HepG2 (cell line): ENCODE results near the gene ZNF556. TPM values are rescaled to one million over a fixed set of nuclear protein-coding genes. Genes with fewer than 3 reads are reported as not detected.

ENCODE experiments used
- ATF1 ChIP-seq: IDR thresholded peaks from 2 replicates; pipeline ENCODE4 v1.6.1; 2016; ENCODE audit warnings: mild to moderate bottlenecking, control low read depth
- HNRNPLL ChIP-seq: fragments of 200-400 bp; formaldehyde crosslinking; IDR thresholded peaks from 2 replicates; pipeline ENCODE4 v1.6.1; 2017; ENCODE audit warnings: mild to moderate bottlenecking, low read depth, low read length; ENCODE audit not compliant: poor library complexity, severe bottlenecking
- HOXA3 ChIP-seq: sonication (generic); formaldehyde crosslinking; IDR thresholded peaks from 2 replicates; pipeline ENCODE4 v1.5.0; 2020; ENCODE audit warnings: missing genetic modification reagents
- SKI ChIP-seq: fragments of 450-650 bp; IDR thresholded peaks from one replicate; pipeline ENCODE4 v1.6.1; 2018; ENCODE audit warnings: mild to moderate bottlenecking; ENCODE audit not compliant: partially characterized antibody
- SP5 ChIP-seq: IDR thresholded peaks from 2 replicates; pipeline ENCODE4 v1.6.1; 2016; ENCODE audit warnings: low read depth, borderline replicate concordance
- STAT5B ChIP-seq: sonication (generic); formaldehyde crosslinking; IDR thresholded peaks from 2 replicates; pipeline ENCODE4 v1.4.0; 2020; ENCODE audit warnings: missing genetic modification reagents
- TCF7 ChIP-seq: sonication (generic); IDR thresholded peaks from 2 replicates; pipeline ENCODE4 v1.6.1; 2016; ENCODE audit warnings: antibody characterized with exemption, low read depth
- TFDP1 ChIP-seq: IDR thresholded peaks from 2 replicates; pipeline ENCODE4 v1.6.1; 2016; ENCODE audit warnings: missing compliant biosample characterization, missing genetic modification reagents, borderline replicate concordance
- THAP8 ChIP-seq: sonication (generic); formaldehyde crosslinking; IDR thresholded peaks from 2 replicates; pipeline ENCODE4 v1.5.1; 2020; ENCODE audit warnings: missing genetic modification reagents, mild to moderate bottlenecking, borderline replicate concordance
- ZBTB40 ChIP-seq, 2 experiments: fragments of 450-650 bp in 1 of 2; sonication (generic) in 1 of 2; formaldehyde crosslinking in 1 of 2; IDR thresholded peaks; 2 replicates each; pipeline versions ENCODE4 v1.6.1 to v1.8.0; 2016 to 2022; ENCODE audit warnings: antibody characterized with exemption in 1 of 2, mild to moderate bottlenecking in 1 of 2, missing genetic modification reagents in 1 of 2
- ZBTB7B ChIP-seq: sonication (generic); formaldehyde crosslinking; IDR thresholded peaks from 2 replicates; pipeline ENCODE4 v1.4.0; 2020; ENCODE audit warnings: missing genetic modification reagents
- ZNF30 ChIP-seq: sonication (generic); formaldehyde crosslinking; IDR thresholded peaks from 2 replicates; pipeline ENCODE4 v1.5.0; 2020; ENCODE audit warnings: mild to moderate bottlenecking, missing genetic modification reagents
- ZNF569 ChIP-seq: sonication (generic); formaldehyde crosslinking; IDR thresholded peaks from 2 replicates; pipeline ENCODE4 v1.5.0; 2020; ENCODE audit warnings: mild to moderate bottlenecking, missing genetic modification reagents, moderate library complexity, borderline replicate concordance
- ZNF644 ChIP-seq: IDR thresholded peaks from 2 replicates; pipeline ENCODE4 v1.6.1; 2016; ENCODE audit warnings: low read depth
- ZNF740 ChIP-seq: sonication (generic); formaldehyde crosslinking; IDR thresholded peaks from 2 replicates; pipeline ENCODE4 v1.4.0; 2020; ENCODE audit warnings: missing genetic modification reagents
- ZNF773 ChIP-seq: sonication (generic); formaldehyde crosslinking; IDR thresholded peaks from 2 replicates; pipeline ENCODE4 v1.4.0; 2020; ENCODE audit warnings: missing genetic modification reagents, borderline replicate concordance
- polyA plus RNA-seq, 8 experiments: library from polyadenylated mRNA; depleted of rRNA in 3 of 8; stranded (reverse) in 7 of 8; unstranded in 1 of 8; fragments of >200 nt; fragmentation: Illumina TruSeq in 4 of 8; extraction: Trizol in 4 of 8; gene quantifications; 2 replicates each; pipeline versions ENCODE4 v1.2.1 to v1.2.3, GENCODE V29; 2011 to 2016; ENCODE audit warnings: low read depth in 4 of 8, missing spikeins in 1 of 8, mixed read lengths in 1 of 8; ENCODE audit not compliant: insufficient read depth in 1 of 8
- total RNA-seq, 5 experiments: library from RNA; depleted of rRNA; stranded (reverse); fragments of >200 nt; fragmentation: Illumina TruSeq; extraction: Trizol; gene quantifications; 2 replicates each; pipeline ENCODE4 v1.2.3, GENCODE V29; 2016; ENCODE audit warnings: low read depth in 1 of 5

Gene ZNF556
- total and polyA plus RNA-seq, 2 of the 13 experiments (the other 11 are each of a cell fraction or from before 2014, with no cell fraction given), result 4.2 to 28.6 TPM

GRCh38 chr19:2900296-2901252 lies 33.4 kb downstream of the ZNF556 start, which contains the start of gene ZNF57 (continued):
- TF ChIP-seq TFDP1, result peak; percentile 71; the same call in 1 of the 2 replicates
- peak; percentile 31; the same call in 1 of the 2 replicates for TF ChIP-seq HOXA3 (CRISPR knock-in tag)
- TF ChIP-seq ZNF773 (CRISPR knock-in tag), result 0 out of 2 replicates have a peak, but pooled peaks have one; percentile 39
- TF ChIP-seq ATF1 (CRISPR knock-in tag), result no peak
- TF ChIP-seq SP5 (CRISPR knock-in tag), result no peak; the same call in 1 of the 2 replicates
- no peak for TF ChIP-seq ZNF740 (CRISPR knock-in tag)
- TF ChIP-seq STAT5B, result no peak
- TF ChIP-seq ZBTB40 (IDR thresholded peaks at IDR 0.05), result no peak
- TF ChIP-seq ZBTB40 (CRISPR knock-in tag; IDR thresholded peaks at IDR 0.05), result peak; percentile 21; the same call in 1 of the 2 replicates
- TF ChIP-seq ZNF569 (CRISPR knock-in tag), result no peak
- TF ChIP-seq ZNF30 (CRISPR knock-in tag), result no peak
- no peak for TF ChIP-seq SKI
- TF ChIP-seq HNRNPLL, result peak; percentile 95
- TF ChIP-seq TCF7, result no peak
- no peak for TF ChIP-seq ZNF644 (CRISPR knock-in tag)
- TF ChIP-seq THAP8 (CRISPR knock-in tag), result no peak
- TF ChIP-seq ZBTB7B (CRISPR knock-in tag), result no peak
